Measurements from ENCODE around the gene PROCR.
"Not testable (repeated sequence)": the region's sequence is repeated elsewhere in the genome, so short reads cannot be mapped to it uniquely, and the experiment has no call there.

Gene PROCR

GRCh38 chr20:35171753-35172433 is at the start of gene PROCR:
Gene PROCR, plus strand, starts transcription at chr20:35172072. Its CDS starts 83 bp downstream, at chr20:35172155.
- no peak for DNase-seq (ENCODE audit: low read depth)

- no peak for DNase-seq (ENCODE audit: low read depth)
Measured at GRCh38 chr20:35122756-35123405, 49.0 kb upstream of the PROCR start.

GRCh38 chr20:35125753-35126152 is 46.1 kb upstream of the PROCR start:
- DNase-seq (ENCODE audit: low read depth) = no peak

DNA sequence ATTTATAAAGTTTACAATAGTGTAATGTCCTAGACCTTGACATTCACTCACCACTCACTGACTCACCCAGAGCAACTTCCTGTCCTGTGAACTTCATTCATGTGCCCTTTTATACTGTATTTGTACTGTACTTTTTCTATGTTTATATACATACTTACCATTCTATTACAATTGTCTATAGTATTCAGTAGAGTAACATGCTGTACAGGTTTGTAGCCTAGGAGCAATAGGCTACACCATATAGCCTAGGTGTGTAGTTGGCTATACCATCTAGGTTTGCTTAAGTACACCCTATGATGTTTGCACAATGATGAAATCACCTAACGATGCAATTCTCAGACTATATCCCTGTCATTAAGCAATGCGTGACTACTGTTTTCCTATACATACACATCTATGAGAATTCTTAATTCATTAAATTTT is 42.2 kb upstream of the PROCR start:
- DNase-seq (ENCODE audit: low read depth) = no peak

DNA sequence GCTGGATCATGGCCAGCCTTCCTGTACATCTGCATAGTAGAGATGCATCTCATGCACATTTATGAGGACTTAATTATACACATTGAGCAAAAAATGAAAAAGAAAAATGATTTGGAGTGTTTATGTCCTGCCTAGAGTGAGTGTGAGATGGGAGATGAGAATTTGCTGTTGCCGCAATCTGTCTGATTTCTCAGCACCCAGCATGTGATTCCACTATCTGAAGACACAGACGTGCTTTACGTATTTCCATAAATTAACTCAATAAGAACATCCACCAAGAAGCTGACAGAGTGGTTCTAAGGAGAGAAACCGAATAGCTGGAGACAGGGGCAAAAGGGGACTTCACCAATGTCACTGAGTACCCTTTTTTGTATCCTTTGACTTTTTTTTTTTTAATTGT is 39.9 kb upstream of the PROCR start:
- no peak for DNase-seq (ENCODE audit: low read depth)

- no peak for DNase-seq (ENCODE audit: low read depth)
Measured at GRCh38 chr20:35133031-35133430, 38.8 kb upstream of the PROCR start.

GRCh38 chr20:35133735-35134134 is 38.1 kb upstream of the PROCR start:
- DNase-seq (ENCODE audit: low read depth) = no peak

- DNase-seq (ENCODE audit: low read depth) = no peak
Measured at GRCh38 chr20:35134472-35134871, 37.4 kb upstream of the PROCR start.

- DNase-seq (ENCODE audit: low read depth) = no peak
Measured at GRCh38 chr20:35134880-35135279, 37.0 kb upstream of the PROCR start.

GRCh38 chr20:35135867-35136586 is 35.8 kb upstream of the PROCR start:
- no peak for DNase-seq (ENCODE audit: low read depth)

DNA sequence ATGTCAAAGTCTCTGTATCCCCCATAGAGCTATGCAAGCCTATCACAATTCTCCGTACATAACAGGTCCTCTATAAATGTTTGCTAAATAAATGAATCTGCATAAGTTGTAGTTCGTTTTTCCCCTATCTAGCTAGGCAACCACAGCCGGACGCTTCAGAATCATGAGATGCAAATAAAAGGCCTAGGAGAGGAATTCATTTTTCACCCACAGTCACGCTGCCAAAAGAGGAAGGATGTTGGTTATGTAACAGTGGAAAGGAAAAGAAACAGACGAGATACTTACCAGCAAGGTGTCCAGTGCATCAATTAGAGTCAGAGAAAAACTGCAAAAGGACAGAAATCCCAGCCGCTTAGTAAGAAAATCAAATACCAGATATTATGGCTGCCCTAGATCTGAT is 27.2 kb upstream of the PROCR start:
- no peak for DNase-seq (ENCODE audit: low read depth)

GRCh38 chr20:35145141-35145564 is 26.7 kb upstream of the PROCR start:
- DNase-seq (ENCODE audit: low read depth) = no peak

DNA sequence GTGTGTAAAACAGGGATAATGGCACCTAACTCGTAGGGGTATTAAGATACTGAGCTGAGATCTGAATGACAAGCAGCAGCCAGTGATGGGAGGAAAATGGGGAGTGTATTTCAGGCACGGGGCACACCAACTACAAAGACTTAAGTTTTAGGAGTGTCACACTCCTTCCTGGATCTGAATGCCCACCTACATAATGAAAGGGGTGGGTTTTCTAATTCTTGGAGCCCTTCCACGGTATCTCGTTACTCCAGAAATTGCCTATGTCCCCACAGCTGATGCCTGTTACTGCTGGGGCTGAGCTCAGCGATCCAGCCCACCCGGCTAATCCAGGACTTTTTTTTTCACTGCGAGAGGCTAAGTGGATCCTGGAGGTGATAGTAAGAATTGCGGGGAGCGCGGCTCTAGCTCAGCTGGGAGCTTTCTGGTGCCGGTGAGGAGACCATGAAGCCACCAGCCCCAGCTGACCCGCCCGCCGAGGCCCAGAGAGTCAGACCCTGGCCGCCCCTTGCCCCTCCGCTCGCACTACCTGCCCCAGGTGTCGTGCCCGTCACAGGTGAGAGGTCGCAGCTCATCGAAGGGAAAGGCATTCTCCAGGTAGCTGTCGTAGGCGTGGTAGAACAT is 25.5 kb upstream of the PROCR start:
- peak; percentile 17 for DNase-seq (ENCODE audit: low read depth)

- peak; percentile 91 for DNase-seq (ENCODE audit: low read depth)
Measured at GRCh38 chr20:35146920-35147574, 24.8 kb upstream of the PROCR start, which contains the start of gene EDEM2. Gene EDEM2, minus strand, starts transcription at chr20:35147336. Its CDS starts 78 bp downstream, at chr20:35147258.

GRCh38 chr20:35147575-35148071 is 24.2 kb upstream of the PROCR start:
- DNase-seq (ENCODE audit: low read depth) = not testable (repeated sequence)

DNA sequence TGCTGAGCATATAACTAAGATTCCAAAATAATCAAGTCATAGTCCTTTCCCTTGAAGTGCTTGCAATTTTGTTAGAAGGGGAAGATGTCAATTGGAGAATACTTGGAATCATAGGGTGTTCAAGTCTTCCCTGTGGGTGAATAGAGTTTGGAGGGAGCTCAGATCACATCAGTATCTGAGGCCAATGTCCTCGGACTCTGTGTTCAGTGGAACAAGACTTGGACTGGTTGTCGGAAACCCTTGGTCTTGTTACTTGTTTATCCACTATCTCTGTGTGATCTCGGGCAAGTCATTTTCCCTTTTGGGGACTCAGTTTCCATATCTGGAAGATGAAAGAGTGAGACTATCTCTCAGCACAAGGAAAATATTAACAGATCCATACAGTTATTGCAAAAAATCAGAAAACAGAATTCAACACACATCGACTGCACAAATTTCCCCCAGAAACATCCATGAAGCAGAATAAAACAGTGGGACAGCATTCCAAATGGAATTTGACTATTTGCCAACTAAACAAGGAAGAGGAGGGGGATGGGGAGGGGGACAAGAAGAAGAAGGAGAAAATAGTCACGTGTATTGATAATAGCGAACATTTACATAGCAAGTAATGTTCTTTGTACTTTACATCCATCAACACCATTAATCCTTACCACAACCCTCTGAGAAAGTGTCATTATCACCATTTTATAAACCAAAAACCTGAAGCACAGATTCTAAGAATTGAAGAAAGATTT is 20.9 kb upstream of the PROCR start:
- DNase-seq (ENCODE audit: low read depth) = no peak

- no peak for DNase-seq (ENCODE audit: low read depth)
Measured at GRCh38 chr20:35151736-35152135, 20.1 kb upstream of the PROCR start.

- DNase-seq (ENCODE audit: low read depth) = no peak
Measured at GRCh38 chr20:35155936-35156335, 15.9 kb upstream of the PROCR start.

GRCh38 chr20:35156978-35157377 is 14.9 kb upstream of the PROCR start:
- no peak for DNase-seq (ENCODE audit: low read depth)

DNA sequence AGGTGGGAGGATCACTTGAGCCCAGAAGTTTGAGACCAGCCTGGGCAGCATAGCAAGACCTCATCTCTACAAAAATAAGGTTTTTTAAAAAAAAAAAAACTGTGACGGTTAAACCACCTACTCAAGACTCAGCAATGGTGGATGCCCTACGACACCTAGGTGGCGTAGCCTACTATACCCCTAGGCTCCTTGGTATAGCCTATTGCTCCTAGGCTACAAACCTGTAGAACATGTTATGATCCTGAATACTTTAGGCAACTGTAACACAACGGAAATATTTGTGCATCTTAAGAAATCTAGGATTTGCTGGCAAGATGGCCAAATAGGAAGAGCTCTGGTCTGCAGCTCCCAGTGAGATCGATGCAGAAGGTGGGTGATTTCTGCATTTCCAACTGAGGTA is 11.5 kb upstream of the PROCR start:
- not testable (repeated sequence) for DNase-seq (ENCODE audit: low read depth)

- DNase-seq (ENCODE audit: low read depth) = not testable (repeated sequence)
Measured at GRCh38 chr20:35164531-35164930, 7.3 kb upstream of the PROCR start.

All from activated T-helper 9 cell treated with anti-CD3 and anti-CD28 coated beads, Interleukin-2, amount 50 U/mL, for 16 hours (primary cell).